Epithelial cell of esophagus (primary cell): ENCODE data around the gene KCNK3.

ENCODE experiments used
- DNase-seq: peaks from one replicate; pipeline ENCODE4 v3.0.0; 2010; ENCODE audit warnings: low read depth
- H3K4me3 ChIP-seq: 2 replicates; pipeline ENCODE4 v1.5.1; 2011; ENCODE audit warnings: mild to moderate bottlenecking, low read length, control low read depth
- CTCF ChIP-seq: IDR thresholded peaks from 2 replicates; pipeline ENCODE4 v1.5.1; 2011; ENCODE audit warnings: low read depth, mild to moderate bottlenecking, low read length, control low read depth, inconsistent platforms; ENCODE audit not compliant: insufficient read depth; ENCODE audit errors: missing control alignments

KCNK3 gene

GRCh38 chr2:26699295-26699694, 6.8 kb downstream of the KCNK3 start:
- no peak overlapping the region for H3K4me3 ChIP-seq
- no peak for DNase-seq
- no peak for TF ChIP-seq CTCF

GRCh38 chr2:26700078-26700477, 7.6 kb downstream of the KCNK3 start:
- no peak overlapping the region for H3K4me3 ChIP-seq
- TF ChIP-seq CTCF: no peak
- no peak for DNase-seq

GRCh38 chr2:26701596-26701995, 9.1 kb downstream of the KCNK3 start:
- DNase-seq: no peak
- no peak overlapping the region for H3K4me3 ChIP-seq
- TF ChIP-seq CTCF: no peak

GRCh38 chr2:26702025-26702424, 9.5 kb downstream of the KCNK3 start:
- no peak for DNase-seq
- no peak for TF ChIP-seq CTCF
- no peak overlapping the region for H3K4me3 ChIP-seq

- TF ChIP-seq CTCF: no peak
- no peak overlapping the region for H3K4me3 ChIP-seq
- peak; percentile 53 for DNase-seq
These were observed 12.0 kb downstream of the KCNK3 start for GRCh38 chr2:26704441-26704977.

GRCh38 chr2:26705126-26705525, 12.6 kb downstream of the KCNK3 start:
- no peak for DNase-seq
- TF ChIP-seq CTCF: no peak
- no peak overlapping the region for H3K4me3 ChIP-seq

- no peak for DNase-seq
- no peak for TF ChIP-seq CTCF
- H3K4me3 ChIP-seq: no peak overlapping the region
These were observed 13.6 kb downstream of the KCNK3 start for GRCh38 chr2:26706093-26706492.
